Caco-2 (cell line): ENCODE measurements around the gene KLHL33. TPM values are rescaled to one million over a fixed set of nuclear protein-coding genes. Genes with fewer than 3 reads are reported as not detected.

Source experiments
- BruUV-seq: library from RNA; stranded (reverse); fragments of 400-500 nt; replicated peaks from 2 replicates; lab custom pipeline; 2021; lab: Mats Ljungman, UMichigan
- CTCF ChIA-PET: fragments of 300-600 bp; sonication (Branson Sonifier 250); formaldehyde crosslinking; loops from one replicate; lab custom pipeline; 2022; ENCODE audit warnings: antibody characterized with exemption; lab: Charles Lee
- POLR2A ChIA-PET: fragments of 300-600 bp; sonication (Branson Sonifier 250); formaldehyde crosslinking; loops from one replicate; lab custom pipeline; 2022; ENCODE audit warnings: antibody characterized with exemption; lab: Charles Lee
- DNase-seq, 2 experiments: peaks; one replicate each; pipeline versions ENCODE4 v3.0.0 to v3.0.0-alpha.2; 2020 to 2022
- H3K27me3 ChIP-seq: replicated peaks from 2 replicates; pipeline ENCODE4 v1.6.0; 2011; ENCODE audit warnings: low read length; ENCODE audit not compliant: control insufficient read depth, insufficient read depth
- H3K36me3 ChIP-seq: 2 replicates; pipeline ENCODE4 v1.5.1; 2011; ENCODE audit warnings: low read length; ENCODE audit not compliant: control insufficient read depth, insufficient read depth
- H3K4me1 ChIP-seq: fragments of 250-450 bp; sonication (Bioruptor Pico); 2 replicates; pipeline ENCODE4 v1.5.1; 2020; ENCODE audit warnings: mild to moderate bottlenecking
- H3K4me3 ChIP-seq: 2 replicates; pipeline ENCODE4 v1.5.1; 2011; ENCODE audit warnings: low read depth, mild to moderate bottlenecking, control low read depth, low read length
- H3K9me3 ChIP-seq: fragments of 250-450 bp; sonication (Bioruptor Pico); 2 replicates; pipeline ENCODE4 v1.5.1; 2020; ENCODE audit warnings: mild to moderate bottlenecking, moderate library complexity
- H3K27ac Mint-ChIP-seq: one replicate; pipeline ENCODE4 v1.8.0; 2022; ENCODE audit warnings: mixed read lengths; ENCODE audit not compliant: unreplicated experiment
- H3K27me3 Mint-ChIP-seq: one replicate; pipeline ENCODE4 v1.8.0; 2022; ENCODE audit warnings: mixed read lengths; ENCODE audit not compliant: insufficient read depth, unreplicated experiment
- H3K36me3 Mint-ChIP-seq: one replicate; pipeline ENCODE4 v1.8.0; 2022; ENCODE audit warnings: mild to moderate bottlenecking, mixed read lengths; ENCODE audit not compliant: insufficient read depth, unreplicated experiment
- H3K4me1 Mint-ChIP-seq: one replicate; pipeline ENCODE4 v1.8.0; 2022; ENCODE audit warnings: low read depth, mixed read lengths; ENCODE audit not compliant: unreplicated experiment
- H3K4me3 Mint-ChIP-seq: one replicate; pipeline ENCODE4 v1.8.0; 2022; ENCODE audit warnings: mild to moderate bottlenecking, moderate library complexity, mixed read lengths; ENCODE audit not compliant: unreplicated experiment
- H3K9me3 Mint-ChIP-seq: one replicate; pipeline ENCODE4 v1.8.0; 2022; ENCODE audit warnings: mixed read lengths; ENCODE audit not compliant: unreplicated experiment
- intact Hi-C: fragments of 100-400 bp; cut with micrococcal nuclease; formaldehyde crosslinking; loops from one replicate; pipeline ENCODE4 v1.10.0; 2022; ENCODE audit not compliant: unreplicated experiment
- total RNA-seq: library from RNA; stranded (reverse); gene quantifications from 2 replicates; pipeline ENCODE4 v1.2.3, GENCODE V29; 2022
- TF ChIP-seq, protein P1 (sequence below), 2 experiments: fragments of 200-600 bp in 1 of 2; IDR thresholded peaks; 1 replicate in 1 of 2; 2 replicates in 1 of 2; pipeline versions ENCODE4 v1.5.1 to v1.8.0; 2011 to 2022; ENCODE audit warnings: antibody characterized with exemption in 1 of 2, control low read depth in 1 of 2, inconsistent platforms in 1 of 2, low read depth in 1 of 2, low read length in 1 of 2, mild to moderate bottlenecking in 1 of 2, moderate library complexity in 1 of 2; ENCODE audit not compliant: insufficient read depth in 1 of 2, severe bottlenecking in 1 of 2, unreplicated experiment in 1 of 2

KLHL33 gene
- total RNA-seq, 1 experiment from 2014 or later = not detected

DNA sequence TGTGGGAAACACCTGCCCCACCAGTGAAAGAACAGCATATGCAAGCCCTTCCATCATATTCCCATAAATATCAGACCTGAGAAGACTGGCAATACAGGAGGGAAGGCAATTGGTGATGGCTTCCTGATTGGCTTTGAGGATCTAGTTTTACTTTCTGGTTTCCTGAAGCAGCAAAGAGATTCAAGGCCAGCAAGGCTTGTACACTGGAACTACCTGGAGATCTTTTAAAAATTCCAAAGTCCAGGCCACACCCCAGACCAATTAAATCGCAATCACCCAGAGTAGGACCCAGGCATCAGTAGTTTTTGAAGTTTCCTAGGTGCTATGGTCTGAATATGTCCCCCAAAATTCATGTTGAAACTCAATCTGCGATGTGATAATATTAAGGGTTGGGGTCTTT is 19.7 kb downstream of the KLHL33 start:
- POLR2A ChIA-PET = interaction anchor here (0.5 to 1.2 kb wide), 4 partner anchors 39 to 73 kb away, joined by 3 to 11 read pairs (median 10); partner anchors contain the start of genes APEX1, OSGEP, PARP2 and PIP4P1
- TF ChIP-seq, protein P1, sequence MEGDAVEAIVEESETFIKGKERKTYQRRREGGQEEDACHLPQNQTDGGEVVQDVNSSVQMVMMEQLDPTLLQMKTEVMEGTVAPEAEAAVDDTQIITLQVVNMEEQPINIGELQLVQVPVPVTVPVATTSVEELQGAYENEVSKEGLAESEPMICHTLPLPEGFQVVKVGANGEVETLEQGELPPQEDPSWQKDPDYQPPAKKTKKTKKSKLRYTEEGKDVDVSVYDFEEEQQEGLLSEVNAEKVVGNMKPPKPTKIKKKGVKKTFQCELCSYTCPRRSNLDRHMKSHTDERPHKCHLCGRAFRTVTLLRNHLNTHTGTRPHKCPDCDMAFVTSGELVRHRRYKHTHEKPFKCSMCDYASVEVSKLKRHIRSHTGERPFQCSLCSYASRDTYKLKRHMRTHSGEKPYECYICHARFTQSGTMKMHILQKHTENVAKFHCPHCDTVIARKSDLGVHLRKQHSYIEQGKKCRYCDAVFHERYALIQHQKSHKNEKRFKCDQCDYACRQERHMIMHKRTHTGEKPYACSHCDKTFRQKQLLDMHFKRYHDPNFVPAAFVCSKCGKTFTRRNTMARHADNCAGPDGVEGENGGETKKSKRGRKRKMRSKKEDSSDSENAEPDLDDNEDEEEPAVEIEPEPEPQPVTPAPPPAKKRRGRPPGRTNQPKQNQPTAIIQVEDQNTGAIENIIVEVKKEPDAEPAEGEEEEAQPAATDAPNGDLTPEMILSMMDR (IDR thresholded peaks at IDR 0.05; ENCODE audit: insufficient read depth in 1 of 2, low read depth in 1 of 2, low read length in 1 of 2, severe bottlenecking in 1 of 2, unreplicated experiment in 1 of 2) = no peak
- no TSS peak for BruUV-seq
- Histone ChIP-seq H3K4me1 (peaks cover 47% of the 10 kb centered on the region), H3K27me3 (no peaks in the 10 kb centered on the region), H3K4me3 (no peak overlapping the region), H3K9me3 (no peaks in the 10 kb centered on the region), H3K36me3 (no peaks in the 10 kb centered on the region)
- CTCF ChIA-PET = interaction anchor here (0.5 to 1.4 kb wide), 11 partner anchors 8 to 207 kb away, joined by 3 to 9 read pairs (median 4); partner anchors contain the start of genes APEX1, OSGEP, PARP2 and PIP4P1
- Mint-ChIP-seq H3K27me3 (no peaks in the 10 kb centered on the region), H3K4me3 (no peak overlapping the region), H3K9me3 (no peaks in the 10 kb centered on the region), H3K27ac (peak overlapping the region; percentile 13), H3K4me1 (peaks cover 32% of the 10 kb centered on the region), H3K36me3 (peaks cover 6% of the 10 kb centered on the region)
- intact Hi-C loops = loop anchor here (5.0 to 10.0 kb wide), 2 partner anchors 129 to 266 kb away; partner anchors contain the start of gene RNASE4
- DNase-seq = no peak

DNA sequence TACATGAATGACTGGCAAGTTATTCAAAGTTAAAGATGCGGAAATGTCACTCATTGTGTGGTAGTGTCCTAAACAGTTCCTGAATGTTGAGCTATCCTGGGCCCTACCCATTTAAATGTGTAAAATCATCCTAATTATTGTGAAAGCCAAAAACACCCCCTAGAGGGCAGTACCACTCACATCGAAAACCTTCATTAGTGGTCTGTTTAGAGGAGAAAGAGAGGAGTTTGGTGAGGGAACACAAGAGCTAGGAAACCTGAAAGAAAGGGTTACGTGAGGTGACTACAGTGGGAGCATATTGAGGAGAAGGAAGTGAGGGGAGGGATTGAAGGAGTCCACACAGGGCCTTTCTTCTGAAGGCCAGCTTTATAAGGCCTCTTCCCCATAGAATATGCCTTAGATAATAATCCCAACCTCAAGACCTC is 20.2 kb downstream of the KLHL33 start:
- Histone ChIP-seq H3K9me3 (no peaks in the 10 kb centered on the region), H3K36me3 (no peaks in the 10 kb centered on the region), H3K27me3 (no peaks in the 10 kb centered on the region), H3K4me1 (peaks cover 47% of the 10 kb centered on the region), H3K4me3 (no peak overlapping the region)
- H3K4me3 Mint-ChIP-seq = no peak overlapping the region
- TF ChIP-seq, protein P1 (IDR thresholded peaks at IDR 0.05; ENCODE audit: insufficient read depth in 1 of 2, low read depth in 1 of 2, low read length in 1 of 2, severe bottlenecking in 1 of 2, unreplicated experiment in 1 of 2) = peak; percentile 54 to 59
- no TSS peak for BruUV-seq
- ChIA-PET POLR2A (interaction anchor here (0.5 to 1.2 kb wide), 4 partner anchors 39 to 73 kb away, joined by 3 to 11 read pairs (median 10); partner anchors contain the start of genes APEX1, OSGEP, PARP2 and PIP4P1), CTCF (interaction anchor here (0.5 to 1.4 kb wide), 11 partner anchors 9 to 207 kb away, joined by 3 to 9 read pairs (median 4); partner anchors contain the start of genes APEX1, OSGEP, PARP2 and PIP4P1)
- peaks cover 6% of the 10 kb centered on the region for H3K36me3 Mint-ChIP-seq
- peaks cover 32% of the 10 kb centered on the region for H3K4me1 Mint-ChIP-seq
- no peaks in the 10 kb centered on the region for H3K9me3 Mint-ChIP-seq
- DNase-seq = peak in 1 of 2 experiments; percentile 65
- H3K27me3 Mint-ChIP-seq = no peaks in the 10 kb centered on the region
- peak overlapping the region; percentile 13 for H3K27ac Mint-ChIP-seq
- intact Hi-C loops = loop anchor here (1.0 to 10.0 kb wide), 3 partner anchors 72 to 267 kb away; partner anchors contain the start of genes PARP2 and RNASE4

DNA sequence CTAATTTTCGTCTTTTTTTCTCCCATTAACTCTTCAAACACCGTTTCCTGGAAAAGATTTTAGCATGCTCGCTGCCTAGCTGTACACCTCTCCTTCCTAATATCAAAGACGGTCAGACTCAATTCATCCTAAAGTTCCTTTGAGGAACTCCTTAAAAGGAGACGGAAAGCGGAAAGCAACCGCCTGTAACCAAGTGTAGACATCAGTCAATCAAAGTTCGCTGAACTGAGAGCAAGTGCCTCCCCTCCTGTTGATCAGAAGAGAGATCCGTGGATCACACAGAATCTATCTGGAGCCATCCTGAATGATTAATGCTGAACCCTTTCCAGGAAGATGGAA is 22.3 kb downstream of the KLHL33 start:
- peak overlapping the region; percentile 97 for H3K4me3 Mint-ChIP-seq
- ChIA-PET POLR2A (interaction anchor here (0.6 to 2.0 kb wide), 6 partner anchors 41 to 71 kb away, joined by 3 to 11 read pairs (median 4); partner anchors contain the start of genes APEX1, OSGEP, PARP2 and PIP4P1), CTCF (no interaction called here)
- TSS peak; percentile 70 for BruUV-seq
- H3K27ac Mint-ChIP-seq = peak overlapping the region; percentile 93
- H3K36me3 ChIP-seq = no peaks in the 10 kb centered on the region
- TF ChIP-seq, protein P1 (IDR thresholded peaks at IDR 0.05; ENCODE audit: insufficient read depth in 1 of 2, low read depth in 1 of 2, low read length in 1 of 2, severe bottlenecking in 1 of 2, unreplicated experiment in 1 of 2) = no peak
- peaks cover 36% of the 10 kb centered on the region for H3K4me1 ChIP-seq
- H3K9me3 Mint-ChIP-seq = no peaks in the 10 kb centered on the region
- no peak for DNase-seq
- H3K27me3 ChIP-seq = no peaks in the 10 kb centered on the region
- intact Hi-C loops = loop anchor here (1.0 to 10.0 kb wide), 3 partner anchors 56 to 193 kb away; partner anchors contain the start of gene PNP
- no peaks in the 10 kb centered on the region for H3K9me3 ChIP-seq
- no peaks in the 10 kb centered on the region for H3K27me3 Mint-ChIP-seq
- peaks cover 24% of the 10 kb centered on the region for H3K4me1 Mint-ChIP-seq
- peak overlapping the region; percentile 97 for H3K4me3 ChIP-seq
- H3K36me3 Mint-ChIP-seq = peaks cover 6% of the 10 kb centered on the region
